Body of pancreas (tissue), 4 donors: ENCODE measurements around the gene FAM177A1. TPM values are rescaled to one million over a fixed set of nuclear protein-coding genes. Genes with fewer than 3 reads are reported as not detected.
"Not testable (repeated sequence)": the region's sequence is repeated elsewhere in the genome, so short reads cannot be mapped to it uniquely, and the experiment has no call there.

Experiments used
- ATAC-seq: fragments of 150-250 bp; one replicate; pipeline ENCODE4 v1.9.1; 2016
- DNase-seq, 4 donors: peaks; one replicate each; pipeline ENCODE4 v3.0.0-alpha.2; 2019
- H3K27ac ChIP-seq, 4 donors: fragments of 200-600 bp; sonication (generic); 1 replicate in 3 of 4; 2 replicates in 1 of 4; pipeline versions ENCODE4 v1.5.1 to v1.6.1; 2016 to 2019; ENCODE audit warnings: mild to moderate bottlenecking in 1 of 4, mixed read lengths in 1 of 4, moderate library complexity in 1 of 4
- H3K27me3 ChIP-seq, 2 donors: fragments of 200-600 bp; sonication (generic); one replicate each; pipeline ENCODE4 v1.6.0; 2016; ENCODE audit warnings: mild to moderate bottlenecking in 1 of 2
- H3K36me3 ChIP-seq, 2 donors: fragments of 200-600 bp; sonication (generic); replicated peaks in 1 of 2; 2 replicates each; pipeline ENCODE4 v1.5.1; 2016; ENCODE audit warnings: low read depth in 2 of 2; ENCODE audit not compliant: insufficient read depth in 1 of 2
- H3K4me1 ChIP-seq: fragments of 200-600 bp; sonication (generic); one replicate; pipeline ENCODE4 v1.6.0; 2016
- H3K4me3 ChIP-seq, 2 donors: fragments of 200-600 bp; sonication (generic); 1 replicate in 1 of 2; 2 replicates in 1 of 2; pipeline ENCODE4 v1.5.1; 2016 to 2019
- H3K9me3 ChIP-seq, 3 donors: fragments of 200-600 bp; sonication (generic); 1 replicate in 2 of 3; 2 replicates in 1 of 3; pipeline ENCODE4 v1.5.1; 2016
- POLR2A ChIP-seq, 3 donors: fragments of 450-650 bp; IDR thresholded peaks; one replicate each; pipeline ENCODE4 v1.6.1; 2016; ENCODE audit warnings: antibody characterized with exemption in 3 of 3, mild to moderate bottlenecking in 2 of 3
- WGBS, 2 donors: methylation state at CpG; one replicate each; pipeline ENCODE4 v1.1.5; 2017; 5-methylcytosine and 5-hydroxymethylcytosine counted together
- intact Hi-C: fragments of 100-400 bp; cut with DNase I; formaldehyde crosslinking; loops from one replicate; pipeline ENCODE4 v1.15.1; 2023
- total RNA-seq, 2 donors: library from RNA; depleted of rRNA; stranded (reverse); fragments of >200 nt; gene quantifications; one replicate each; pipeline ENCODE4 v1.1.0, GENCODE V29; 2016
- TF ChIP-seq, protein P1 (sequence below), 7 experiments: fragments of 450-650 bp in 4 of 7; fragments of 200-600 bp in 3 of 7; sonication (generic) in 3 of 7; IDR thresholded peaks; one replicate each; pipeline ENCODE4 v1.5.1; 2016 to 2019; ENCODE audit warnings: antibody characterized with exemption in 7 of 7

Gene FAM177A1
- total RNA-seq, 2 donors from 2014 or later: 11.5 to 22.3 TPM

DNA sequence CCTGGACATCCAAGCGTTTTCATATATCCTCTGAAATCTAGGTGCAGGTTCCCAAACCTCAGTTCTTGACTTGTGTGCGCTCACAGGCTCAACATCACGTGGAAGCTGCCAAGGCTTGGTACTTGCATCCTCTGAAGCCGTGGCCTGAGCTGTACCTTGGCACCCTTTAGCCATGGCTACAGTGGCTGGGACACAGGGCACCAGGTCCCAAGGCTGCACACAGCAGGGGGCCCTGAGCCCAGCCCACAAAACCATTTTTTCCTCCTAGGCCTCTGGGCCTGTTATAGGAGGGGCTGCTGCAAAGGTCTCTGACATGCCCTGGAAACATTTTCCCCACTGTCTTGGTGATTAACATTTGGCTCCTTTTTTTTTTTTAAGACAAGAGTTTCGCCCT lies 11.6 kb upstream of the FAM177A1 start:
- WGBS, 2 donors: 84 to 100% methylated on average over 2 to 5 of the region's 5 CpGs
- H3K9me3 ChIP-seq: no peaks in the 10 kb centered on the region
- no peak overlapping the region for H3K4me3 ChIP-seq
- H3K27ac ChIP-seq: no peak overlapping the region
- peaks cover 4 to 11% of the 10 kb centered on the region in 2 donors for H3K36me3 ChIP-seq
- H3K4me1 ChIP-seq: no peaks in the 10 kb centered on the region
- TF ChIP-seq POLR2A (IDR thresholded peaks at IDR 0.05): no peak
- TF ChIP-seq, protein P1, sequence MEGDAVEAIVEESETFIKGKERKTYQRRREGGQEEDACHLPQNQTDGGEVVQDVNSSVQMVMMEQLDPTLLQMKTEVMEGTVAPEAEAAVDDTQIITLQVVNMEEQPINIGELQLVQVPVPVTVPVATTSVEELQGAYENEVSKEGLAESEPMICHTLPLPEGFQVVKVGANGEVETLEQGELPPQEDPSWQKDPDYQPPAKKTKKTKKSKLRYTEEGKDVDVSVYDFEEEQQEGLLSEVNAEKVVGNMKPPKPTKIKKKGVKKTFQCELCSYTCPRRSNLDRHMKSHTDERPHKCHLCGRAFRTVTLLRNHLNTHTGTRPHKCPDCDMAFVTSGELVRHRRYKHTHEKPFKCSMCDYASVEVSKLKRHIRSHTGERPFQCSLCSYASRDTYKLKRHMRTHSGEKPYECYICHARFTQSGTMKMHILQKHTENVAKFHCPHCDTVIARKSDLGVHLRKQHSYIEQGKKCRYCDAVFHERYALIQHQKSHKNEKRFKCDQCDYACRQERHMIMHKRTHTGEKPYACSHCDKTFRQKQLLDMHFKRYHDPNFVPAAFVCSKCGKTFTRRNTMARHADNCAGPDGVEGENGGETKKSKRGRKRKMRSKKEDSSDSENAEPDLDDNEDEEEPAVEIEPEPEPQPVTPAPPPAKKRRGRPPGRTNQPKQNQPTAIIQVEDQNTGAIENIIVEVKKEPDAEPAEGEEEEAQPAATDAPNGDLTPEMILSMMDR (IDR thresholded peaks at IDR 0.05): no peak
- intact Hi-C loops: no loop called here
- DNase-seq: no peak
- H3K27me3 ChIP-seq: no peaks in the 10 kb centered on the region
- ATAC-seq: no peak

DNA sequence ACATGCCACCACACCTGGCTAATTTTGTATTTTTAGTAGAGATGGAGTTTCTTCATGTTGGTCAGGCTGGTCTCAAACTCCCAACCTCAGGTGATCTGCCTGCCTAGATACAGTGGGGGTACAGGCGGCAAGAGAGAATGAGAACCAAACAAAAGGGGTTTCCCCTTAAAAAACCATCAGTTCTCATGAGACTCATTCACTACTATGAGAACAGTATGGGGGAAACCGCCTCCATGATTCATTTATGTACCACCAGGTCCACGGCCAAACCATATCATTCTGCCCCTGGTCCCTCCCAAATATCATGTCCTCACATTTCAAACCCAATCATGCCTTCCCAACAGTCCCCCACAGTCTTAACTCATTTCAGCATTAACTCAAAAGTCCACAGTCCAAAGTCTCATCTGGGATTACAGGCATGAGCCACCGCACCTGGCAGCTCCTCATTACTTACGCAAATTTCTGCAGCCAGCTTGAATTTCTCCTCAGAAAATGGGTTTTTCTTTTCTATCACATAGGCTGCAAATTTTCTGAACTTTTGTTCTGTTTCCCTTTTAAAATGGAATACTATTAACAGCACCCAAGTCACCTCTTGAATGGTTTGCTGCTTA lies 11.0 kb upstream of the FAM177A1 start:
- DNase-seq, H3K36me3 ChIP-seq, H3K9me3 ChIP-seq, ATAC-seq, H3K4me1 ChIP-seq, H3K27ac ChIP-seq, intact Hi-C loops, H3K27me3 ChIP-seq, H3K4me3 ChIP-seq: not testable (repeated sequence)
- 78 to 83% methylated on average over 5 of the region's 5 CpGs for WGBS, 2 donors

DNA sequence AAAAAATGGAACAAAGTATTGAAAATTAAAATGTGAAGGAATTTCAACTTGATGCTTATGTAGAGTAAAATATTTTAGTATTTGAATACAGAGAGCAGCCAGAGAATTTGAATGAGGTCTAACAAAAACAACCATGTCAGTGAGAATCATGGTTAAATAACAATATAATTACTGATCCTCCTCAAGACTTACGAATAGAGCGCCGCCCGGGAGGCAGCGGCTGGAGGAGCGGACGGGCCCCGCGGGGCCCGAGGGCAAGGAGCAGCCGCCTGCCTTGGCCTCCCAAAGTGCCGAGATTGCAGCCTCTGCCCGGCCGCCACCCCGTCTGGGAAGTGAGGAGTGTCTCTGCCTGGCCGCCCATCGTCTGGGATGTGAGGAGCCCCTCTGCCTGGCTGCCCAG lies 7.8 kb upstream of the FAM177A1 start:
- H3K36me3 ChIP-seq, H3K4me1 ChIP-seq, intact Hi-C loops, H3K4me3 ChIP-seq, H3K9me3 ChIP-seq, DNase-seq, ATAC-seq, H3K27me3 ChIP-seq, H3K27ac ChIP-seq: not testable (repeated sequence)
- WGBS, 2 donors: 91 to 97% methylated on average over 1 to 9 of the region's 17 CpGs

DNA sequence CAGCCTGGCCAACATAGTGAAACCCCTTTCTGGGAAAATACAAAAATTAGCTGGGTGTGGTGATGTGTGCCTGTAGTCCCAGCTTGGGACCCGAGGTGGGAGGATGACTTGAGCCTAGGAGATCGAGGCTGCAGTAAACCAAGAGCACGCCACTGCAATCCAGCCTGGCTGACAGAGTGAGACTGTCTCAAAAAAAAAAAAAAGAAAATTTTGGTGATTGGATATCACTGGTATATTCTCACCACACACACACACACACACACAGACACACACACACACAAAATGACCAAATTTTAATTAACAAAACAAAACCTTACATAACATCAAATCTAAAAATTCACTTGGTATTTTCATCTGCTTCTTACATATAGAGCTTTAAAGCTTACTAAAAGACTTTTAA lies 3.4 kb upstream of the FAM177A1 start:
- DNase-seq: no peak
- H3K4me1 ChIP-seq: peaks cover 12% of the 10 kb centered on the region
- no peak overlapping the region for H3K27ac ChIP-seq
- 83 to 92% methylated on average over 3 of the region's 3 CpGs for WGBS, 2 donors
- H3K4me3 ChIP-seq: no peak overlapping the region
- intact Hi-C loops: no loop called here
- no peaks in the 10 kb centered on the region for H3K9me3 ChIP-seq
- no peak for TF ChIP-seq POLR2A (IDR thresholded peaks at IDR 0.05)
- TF ChIP-seq, protein P1 (IDR thresholded peaks at IDR 0.05): no peak
- H3K27me3 ChIP-seq: no peaks in the 10 kb centered on the region
- no peak for ATAC-seq
- no peaks in the 10 kb centered on the region for H3K36me3 ChIP-seq

DNA sequence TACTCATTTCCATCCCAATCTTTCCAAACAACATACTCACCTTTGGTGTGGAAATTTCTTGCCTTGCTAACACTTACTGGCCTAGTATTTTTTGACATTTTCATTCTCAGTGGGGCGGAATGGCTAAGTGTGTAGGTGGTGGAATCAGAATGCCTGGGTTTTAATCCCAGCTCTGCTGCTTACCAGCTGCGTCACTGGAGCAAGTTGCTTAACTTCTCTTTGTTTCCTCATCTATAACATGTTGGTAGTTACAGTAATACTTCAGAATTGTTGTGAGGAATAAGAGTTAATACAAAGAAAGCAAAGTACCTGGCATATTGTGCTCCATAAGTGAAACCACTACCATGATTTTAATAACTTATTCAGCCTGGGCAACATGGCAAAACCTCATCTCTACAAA lies 3.0 kb upstream of the FAM177A1 start:
- Histone ChIP-seq H3K36me3 (no peaks in the 10 kb centered on the region), H3K4me3 (no peak overlapping the region), H3K4me1 (peaks cover 16% of the 10 kb centered on the region), H3K9me3 (no peaks in the 10 kb centered on the region), H3K27me3 (no peaks in the 10 kb centered on the region), H3K27ac (no peak overlapping the region)
- intact Hi-C loops: no loop called here
- TF ChIP-seq POLR2A (IDR thresholded peaks at IDR 0.05): no peak
- TF ChIP-seq, protein P1 (IDR thresholded peaks at IDR 0.05): no peak
- DNase-seq (no peak), ATAC-seq (no peak)
- 91% methylated on average over 2 of the region's 2 CpGs for WGBS, 2 donors
